ENCODE data around the gene AMOT.

GRCh38 chrX:112731793-112732192 lies 108.8 kb downstream of the AMOT start:
- TF ChIP-seq SIN3A (IDR thresholded peaks at IDR 0.05; ENCODE audit: borderline replicate concordance, insufficient read depth, low read length) = no peak
- TF ChIP-seq TAF1 (IDR thresholded peaks at IDR 0.05; ENCODE audit: borderline replicate concordance, insufficient read depth, low read length) = no peak

Data from PFSK-1 (cell line).